Stimulated activated CD4-positive, alpha-beta T cell treated with anti-CD3 and anti-CD28 coated beads, Interleukin-12 subunit alpha, Interleukin-12 subunit beta, amount 100 ng/mL, for 48 hours (primary cell): ENCODE data around the gene TULP4.
"Not testable (repeated sequence)": the region's sequence is repeated elsewhere in the genome, so short reads cannot be mapped to it uniquely, and the experiment has no call there.

ENCODE experiments used
- DNase-seq, 3 donors: peaks; one replicate each; pipeline ENCODE4 v3.0.0-alpha.2; 2020; ENCODE audit warnings: low read depth in 2 of 3, low spot score in 1 of 3

The TULP4 gene

DNA sequence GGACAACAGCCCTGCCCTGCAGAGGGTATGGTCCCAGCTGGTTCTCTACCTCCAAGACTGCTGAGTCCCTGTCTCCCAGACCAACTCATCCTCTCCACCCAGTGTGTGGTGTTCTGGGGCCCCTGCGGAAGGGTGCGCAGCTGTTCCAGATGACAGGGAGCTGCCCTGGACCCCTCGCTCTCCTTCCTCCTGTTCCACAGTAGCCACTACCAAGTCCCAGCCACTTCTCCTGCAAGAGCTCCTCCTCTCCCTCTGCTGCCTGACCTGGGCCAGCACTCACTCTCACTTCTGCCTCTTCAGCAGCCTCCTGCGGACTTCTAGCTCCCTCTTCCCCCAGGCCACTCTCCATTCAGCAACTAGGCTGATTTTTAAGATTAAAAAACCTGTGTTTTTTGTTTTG, 207.5 kb downstream of the TULP4 start:
- no peak for DNase-seq

DNA sequence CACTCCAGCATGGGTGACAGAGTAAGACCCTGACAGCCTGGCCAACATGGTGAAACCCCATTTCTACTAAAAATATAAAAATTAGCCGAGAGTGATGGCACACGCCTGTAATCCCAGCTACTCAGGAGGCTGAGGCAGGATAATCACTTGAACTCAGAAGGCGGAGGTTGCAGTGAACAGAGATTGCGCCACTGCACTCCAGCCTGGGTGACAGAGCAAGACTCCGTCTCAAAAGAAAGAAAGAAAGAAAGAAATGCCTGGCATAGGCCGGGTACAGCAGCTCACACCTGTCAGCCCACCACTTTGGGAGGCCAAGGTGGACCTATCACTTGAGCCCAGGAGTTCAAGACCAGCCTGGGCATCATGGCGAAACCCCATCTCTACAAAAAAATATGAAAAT, 208.7 kb downstream of the TULP4 start:
- DNase-seq: not testable (repeated sequence)

DNA sequence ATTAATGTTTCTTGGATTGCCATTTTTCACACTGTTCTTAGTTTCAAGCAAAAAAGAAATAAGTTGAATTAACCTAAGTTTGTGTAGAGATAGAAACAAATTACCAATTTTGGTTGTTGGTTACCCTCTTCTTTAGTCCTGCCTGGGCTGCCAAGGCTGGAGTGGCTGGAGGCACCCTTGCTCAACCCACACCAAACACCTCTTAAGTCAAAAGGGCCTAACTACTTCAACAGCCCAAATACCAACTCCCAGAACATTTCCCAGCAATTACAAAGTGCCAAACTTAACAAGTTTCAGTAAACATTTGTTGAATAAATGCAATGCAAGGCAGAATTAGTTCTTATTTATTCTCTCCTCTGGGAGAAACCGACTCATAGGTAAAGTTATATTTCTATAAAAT, 209.5 kb downstream of the TULP4 start:
- DNase-seq: no peak

DNA sequence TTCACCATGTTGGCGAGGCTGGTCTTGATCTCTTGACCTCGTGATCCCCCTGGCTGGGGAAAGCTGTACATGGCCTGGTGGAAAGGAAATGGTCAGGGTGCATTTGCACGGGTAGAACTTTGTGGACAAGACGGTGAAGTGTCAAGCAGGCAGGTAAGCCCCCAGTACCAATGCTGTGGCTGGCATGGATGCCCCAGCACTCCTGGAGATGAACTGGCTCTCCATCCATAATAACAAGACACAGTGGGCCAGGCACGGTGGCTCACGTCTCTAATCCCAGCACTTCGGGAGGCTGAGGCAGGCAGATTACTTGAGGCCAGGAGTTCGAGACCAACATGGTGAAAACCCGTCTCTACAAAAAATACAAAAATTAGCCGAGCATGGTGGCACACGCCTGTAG, 210.4 kb downstream of the TULP4 start:
- no peak for DNase-seq

DNA sequence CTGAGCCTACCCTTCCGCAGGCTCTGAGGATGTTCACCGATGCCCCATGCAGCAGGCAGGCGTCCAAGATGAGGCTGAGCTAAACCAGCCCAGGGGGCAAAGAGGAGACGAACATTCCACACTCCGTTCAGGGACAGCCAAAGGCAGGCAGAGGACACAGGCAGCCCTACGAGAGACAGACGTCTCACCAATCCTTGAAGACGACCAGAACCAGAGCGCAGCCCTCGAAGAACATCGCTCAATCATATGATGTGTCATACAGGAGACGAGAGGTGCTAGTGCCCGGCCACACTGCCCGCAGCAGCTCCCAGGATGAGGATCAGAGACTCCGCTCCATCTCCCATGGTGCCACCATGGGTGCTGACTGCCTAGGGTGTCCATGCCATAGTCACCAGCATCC, 212.0 kb downstream of the TULP4 start:
- DNase-seq: no peak

DNA sequence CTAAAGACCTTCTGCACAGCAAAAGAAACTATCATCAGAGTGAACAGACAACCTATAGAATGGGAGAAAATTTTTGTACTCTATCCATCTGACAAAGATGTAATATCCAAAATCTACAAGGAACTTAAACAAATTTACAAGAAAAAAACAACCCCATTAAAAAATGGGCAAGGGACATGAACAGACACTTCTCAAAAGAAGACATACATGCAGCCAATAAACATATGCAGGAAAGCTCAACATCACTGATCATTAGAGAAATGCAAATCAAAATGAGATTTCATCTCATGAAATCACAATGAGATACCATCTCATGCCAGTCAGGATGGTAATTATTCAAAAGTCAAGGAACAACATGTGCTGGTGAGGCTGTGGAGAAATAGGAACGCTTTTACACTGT, 215.6 kb downstream of the TULP4 start:
- not testable (repeated sequence) for DNase-seq

DNA sequence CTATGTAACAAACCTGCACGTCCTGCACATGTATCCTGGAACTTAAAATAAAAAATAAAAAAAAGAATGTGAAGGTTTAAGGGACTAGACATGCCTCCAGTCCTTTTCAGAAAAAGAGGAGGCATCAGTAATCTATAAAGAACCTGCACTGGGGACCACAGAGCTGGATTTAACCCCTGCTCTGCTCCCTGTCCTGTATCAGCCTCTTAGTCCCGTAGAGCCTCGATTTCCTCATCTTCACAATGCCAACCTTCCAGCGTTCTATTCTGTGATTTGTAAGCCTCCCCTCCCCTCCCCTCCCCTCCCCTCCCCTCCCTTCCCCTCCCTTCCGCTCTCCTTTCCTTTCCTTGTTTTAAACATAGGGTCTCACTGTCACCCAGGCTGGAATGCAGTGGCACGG, 216.6 kb downstream of the TULP4 start:
- no peak for DNase-seq

DNA sequence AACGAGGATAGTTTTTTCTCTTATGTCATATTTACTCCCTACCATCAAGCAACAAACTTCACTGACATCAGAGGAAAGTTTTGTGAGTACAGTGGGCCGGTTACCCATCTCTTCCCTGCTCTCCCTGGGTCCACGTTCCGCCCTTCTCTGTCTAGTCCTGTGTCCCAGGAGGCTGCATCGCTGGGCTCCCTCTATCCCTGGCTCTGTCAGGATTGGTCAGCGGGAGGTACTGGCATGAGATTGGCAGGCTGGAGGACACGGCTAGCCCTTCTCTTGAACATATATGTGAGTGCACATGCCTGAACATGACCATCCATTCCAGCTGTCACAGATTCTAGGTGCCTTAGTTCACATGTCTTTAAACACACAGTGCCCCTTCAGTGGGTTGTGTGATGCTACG, 217.4 kb downstream of the TULP4 start:
- DNase-seq: no peak

DNA sequence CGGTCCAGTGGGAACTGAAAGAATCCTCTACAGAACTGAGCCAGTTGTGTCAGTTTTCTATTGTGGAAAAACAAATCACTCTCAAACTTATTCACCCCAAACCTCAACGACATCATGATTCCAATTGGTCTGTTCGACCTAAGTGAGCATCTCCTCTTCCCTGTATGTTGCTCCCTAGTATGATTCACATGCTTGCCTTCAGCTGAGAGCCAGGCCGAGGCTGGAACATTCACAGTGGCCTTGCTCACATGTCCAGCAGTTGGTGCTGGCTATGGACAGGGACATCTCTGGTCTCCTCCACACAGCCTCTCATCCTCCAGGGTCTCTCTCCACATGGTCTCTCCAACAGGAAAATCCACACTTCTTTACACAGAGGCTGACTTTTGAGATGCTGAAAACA, 219.3 kb downstream of the TULP4 start:
- no peak for DNase-seq

DNA sequence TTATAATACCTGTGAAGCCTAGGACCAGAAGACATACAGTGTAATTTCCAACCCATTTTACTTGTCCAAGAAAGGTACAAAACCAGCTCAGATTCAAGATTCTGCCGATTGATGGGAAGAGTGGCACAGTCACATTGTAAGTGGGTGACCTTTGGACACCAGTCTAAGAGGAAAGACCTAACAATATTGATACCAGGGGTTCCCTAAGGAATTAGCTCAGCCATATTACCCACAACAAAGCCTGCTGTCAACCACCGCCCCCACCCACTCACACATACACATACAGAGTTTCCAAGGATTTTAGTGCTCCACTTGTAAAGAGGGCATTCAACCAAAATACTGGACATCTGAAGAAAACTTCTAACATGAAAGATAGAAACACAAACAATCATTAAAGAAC, 219.7 kb downstream of the TULP4 start:
- DNase-seq: no peak

DNA sequence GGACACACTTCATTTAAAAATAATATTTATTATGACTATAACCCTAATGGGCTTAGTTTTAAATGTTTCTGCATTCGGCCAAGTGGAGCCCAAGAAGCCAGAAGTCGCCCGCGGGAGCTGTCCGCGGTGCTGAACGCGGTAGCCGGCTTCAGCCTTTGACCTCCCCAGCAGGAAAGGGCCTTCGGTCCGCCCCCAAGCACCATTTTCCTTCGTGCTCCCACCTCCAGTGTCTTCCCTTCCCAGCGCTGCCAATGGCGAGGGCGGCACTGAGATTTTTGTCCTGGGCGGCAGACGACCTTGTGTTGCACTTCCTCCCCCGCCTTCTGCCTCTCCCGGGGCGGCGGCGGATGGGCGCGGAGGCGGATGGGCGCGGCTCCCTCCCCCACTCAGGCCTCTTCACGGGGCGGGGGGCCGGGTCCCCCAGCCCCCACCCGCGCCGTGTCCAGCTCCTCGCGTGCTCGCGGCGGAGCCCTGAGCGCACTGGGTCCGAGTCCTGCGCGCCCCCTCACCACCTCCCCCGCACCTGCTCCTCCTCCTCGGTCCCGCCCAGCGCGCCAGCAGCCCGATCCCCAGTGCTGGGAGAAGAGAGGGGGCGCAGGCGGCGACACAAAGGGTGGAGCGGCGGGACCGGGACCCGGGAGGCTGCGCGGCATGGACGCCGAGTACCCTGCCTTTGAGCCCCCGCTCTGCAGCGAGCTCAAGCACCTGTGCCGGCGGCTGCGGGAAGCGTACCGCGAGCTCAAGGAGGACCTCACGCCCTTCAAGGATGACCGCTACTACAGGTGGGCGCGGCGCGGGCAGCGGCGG, 224.0 kb downstream of the TULP4 start:
- DNase-seq: peak; percentile 37 to 60 (median 55)

DNA sequence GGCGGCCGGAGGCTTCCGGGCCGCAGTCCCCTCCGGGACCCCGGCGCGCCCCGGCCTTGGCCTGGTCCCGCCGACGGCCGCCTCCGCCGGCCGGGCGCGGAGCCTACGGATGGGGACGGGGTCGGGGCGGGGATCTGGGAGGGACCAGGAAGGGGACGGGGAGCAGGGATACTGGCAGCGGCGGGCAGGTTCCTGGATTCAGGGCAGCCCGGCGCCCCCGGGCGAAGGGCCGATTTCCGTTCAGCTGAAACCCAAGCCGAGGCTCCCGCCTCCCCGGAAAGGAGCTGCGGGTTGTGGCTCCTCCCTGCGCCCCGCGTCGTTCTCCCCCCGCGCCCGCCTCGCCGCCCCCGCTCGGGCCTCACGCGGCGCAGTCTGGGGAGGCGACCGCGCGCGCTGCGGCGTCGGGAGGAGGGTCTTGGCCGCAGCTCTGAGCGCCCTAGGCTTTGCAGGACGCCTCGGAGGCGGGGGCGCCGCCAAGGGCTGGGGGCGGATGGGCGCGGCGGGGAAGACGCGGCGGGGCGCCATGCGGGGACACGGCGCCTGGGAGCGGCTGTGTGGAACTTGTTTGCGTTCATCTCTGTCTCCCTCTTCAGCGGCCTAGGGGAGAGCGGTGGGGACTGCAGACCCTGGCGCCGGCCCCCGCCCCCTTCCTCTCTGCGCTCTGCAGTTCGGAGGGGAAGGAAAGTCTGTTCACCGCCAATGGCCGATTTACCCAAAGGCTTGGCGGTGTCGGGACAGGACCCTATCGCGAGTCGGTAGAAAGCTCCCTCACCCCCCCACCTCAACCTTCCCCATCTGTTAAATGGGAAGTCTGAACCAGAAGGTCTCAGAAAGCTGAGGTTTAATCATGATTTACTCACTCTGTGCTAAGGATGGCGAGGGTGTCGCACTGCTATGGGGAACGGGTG, 224.9 kb downstream of the TULP4 start:
- no peak for DNase-seq

DNA sequence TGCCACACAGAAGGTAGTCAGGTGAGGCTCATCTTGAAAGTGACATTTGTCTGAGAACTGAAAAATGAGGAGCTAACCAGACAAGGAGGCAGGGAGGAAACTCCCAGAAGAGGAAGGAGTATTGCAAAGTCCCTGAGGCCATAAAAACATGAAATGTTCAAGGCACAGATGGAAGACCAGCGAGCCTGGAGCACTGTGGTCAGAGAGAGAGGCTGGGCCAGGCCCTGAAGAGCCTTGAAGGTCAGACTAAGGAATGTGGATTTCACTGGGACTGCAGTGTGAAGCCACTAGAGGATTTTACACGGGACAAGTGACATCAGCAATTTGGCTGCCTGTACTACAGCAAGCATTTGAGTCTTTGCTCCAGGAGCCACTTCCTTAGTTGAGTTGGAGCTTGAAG, 226.5 kb downstream of the TULP4 start:
- DNase-seq: no peak

DNA sequence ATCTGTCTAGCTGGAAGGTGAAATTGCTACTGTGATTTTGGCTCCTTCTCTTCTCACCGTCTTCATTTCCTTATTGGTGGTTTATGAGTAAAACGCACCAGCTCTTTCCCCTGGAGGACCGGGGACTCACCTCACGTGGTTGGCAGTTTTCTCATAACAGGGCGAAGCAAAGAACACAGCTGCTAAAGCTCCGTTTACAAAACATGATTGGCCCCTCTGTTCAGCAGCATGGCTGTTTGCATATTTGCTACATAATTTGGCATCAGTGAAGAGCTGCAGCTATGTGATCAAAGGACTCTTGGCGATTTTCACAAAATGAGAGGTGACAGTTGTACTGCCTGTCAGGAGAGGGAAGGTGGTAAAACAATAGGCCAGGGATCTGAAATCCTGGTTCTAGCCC, 227.1 kb downstream of the TULP4 start:
- DNase-seq: no peak

DNA sequence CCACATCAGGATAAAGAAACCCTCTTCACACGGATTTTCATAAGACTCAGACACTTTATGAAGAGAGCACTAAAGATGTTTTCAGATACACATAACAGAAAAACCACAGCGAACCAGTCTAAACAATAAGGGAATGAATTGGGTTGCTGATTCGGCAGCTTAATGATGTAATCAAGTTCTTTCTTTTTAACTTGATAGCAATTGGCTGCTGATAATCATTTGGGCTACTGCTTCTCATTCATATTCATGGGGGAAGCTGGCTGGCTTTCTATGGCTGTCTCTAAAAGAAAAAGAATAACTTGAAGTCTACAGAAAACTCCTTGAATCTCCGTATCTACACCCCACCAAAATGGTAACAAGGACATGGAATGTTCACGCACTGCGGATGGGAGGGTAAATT, 227.6 kb downstream of the TULP4 start:
- no peak for DNase-seq

DNA sequence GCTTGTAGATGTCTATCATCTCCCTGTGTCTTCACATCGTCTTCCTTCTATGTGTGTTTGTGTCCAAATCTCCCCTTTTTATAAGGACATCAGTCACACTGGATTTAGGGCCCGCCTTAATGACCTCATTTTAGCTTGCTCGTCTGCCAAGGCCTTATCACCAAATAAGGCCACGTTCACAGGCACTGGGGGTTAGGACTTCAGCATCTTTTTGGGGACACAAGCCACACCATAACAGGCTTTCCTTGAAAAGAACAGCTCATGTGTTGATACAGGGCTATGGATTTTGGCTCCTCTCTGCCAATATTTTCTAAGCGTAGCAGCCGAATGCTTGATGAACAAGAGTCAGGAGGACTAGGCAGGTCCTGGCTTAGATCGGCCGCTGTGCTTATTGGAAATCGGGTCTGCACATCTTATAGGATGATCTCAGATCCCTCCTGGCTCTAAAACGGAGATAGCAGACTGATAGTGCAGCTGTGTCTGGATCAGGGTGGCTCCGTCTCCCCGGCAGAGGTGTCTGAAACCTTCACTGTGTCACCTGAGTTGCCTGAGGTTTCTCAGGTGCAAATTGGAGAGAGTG, 231.4 kb downstream of the TULP4 start:
- no peak for DNase-seq

DNA sequence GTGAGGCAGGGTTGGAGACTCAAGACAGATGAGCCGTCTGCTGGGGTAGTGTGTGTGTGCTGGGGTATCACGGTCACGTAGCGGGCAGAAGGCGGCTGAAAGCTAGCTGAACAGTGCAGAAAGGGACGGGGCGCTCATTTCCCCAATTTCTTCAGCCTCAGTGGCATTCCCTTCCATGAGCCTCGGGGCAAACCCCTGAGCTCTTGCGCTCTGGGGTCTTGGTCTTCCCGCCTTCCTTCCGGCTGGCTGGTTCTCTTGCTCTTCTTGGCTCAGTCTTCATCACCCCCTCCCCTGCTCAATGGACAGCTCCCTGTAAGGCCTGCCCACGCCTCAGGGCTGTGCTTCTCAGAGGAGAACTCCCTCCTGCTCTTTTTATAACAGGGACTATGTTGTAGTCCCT, 232.2 kb downstream of the TULP4 start:
- no peak for DNase-seq

DNA sequence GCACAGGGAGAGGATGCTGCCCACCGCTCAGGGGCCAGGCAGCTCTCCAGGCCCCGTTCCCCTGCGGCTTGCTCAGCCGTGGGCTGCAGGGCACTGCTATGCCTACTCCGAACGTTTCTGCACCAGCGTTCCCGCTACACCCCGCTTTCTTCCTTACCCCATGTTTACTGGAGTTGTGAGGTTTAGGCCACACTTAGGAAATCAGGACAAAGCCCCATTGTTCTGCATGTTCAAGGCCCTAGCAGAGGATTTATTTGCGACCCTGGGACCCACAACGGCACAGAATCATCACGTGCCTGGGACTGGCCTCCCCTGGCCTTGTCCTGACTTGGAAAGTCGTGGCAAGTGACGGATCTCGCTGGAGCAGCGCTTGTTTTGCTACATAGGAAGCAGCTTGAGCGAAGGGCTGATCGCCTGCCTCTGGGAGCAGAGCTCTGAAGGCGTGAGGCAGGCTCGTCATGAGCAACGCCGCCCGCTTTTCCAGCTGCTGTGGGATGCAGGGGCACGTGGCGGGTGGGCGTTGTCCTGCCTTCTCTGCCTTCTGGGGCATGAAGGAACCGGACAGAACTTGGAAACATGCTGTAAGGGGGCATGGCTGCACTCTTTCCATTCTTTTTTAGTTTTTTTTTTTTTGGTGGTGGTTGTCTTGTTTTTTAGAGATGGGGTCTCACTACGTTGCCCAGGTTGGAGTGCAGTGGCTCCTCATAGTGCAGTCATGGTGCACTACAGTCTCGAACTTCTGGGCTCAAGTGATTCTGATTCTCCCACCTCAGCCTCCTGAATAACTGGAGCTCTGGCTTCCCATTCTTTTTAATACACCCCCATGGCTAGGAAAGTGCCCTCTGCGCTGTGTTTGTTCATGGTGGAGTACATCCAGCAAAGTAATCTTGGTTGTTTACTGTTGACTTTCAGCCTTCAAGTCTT, 233.0 kb downstream of the TULP4 start:
- DNase-seq: no peak

DNA sequence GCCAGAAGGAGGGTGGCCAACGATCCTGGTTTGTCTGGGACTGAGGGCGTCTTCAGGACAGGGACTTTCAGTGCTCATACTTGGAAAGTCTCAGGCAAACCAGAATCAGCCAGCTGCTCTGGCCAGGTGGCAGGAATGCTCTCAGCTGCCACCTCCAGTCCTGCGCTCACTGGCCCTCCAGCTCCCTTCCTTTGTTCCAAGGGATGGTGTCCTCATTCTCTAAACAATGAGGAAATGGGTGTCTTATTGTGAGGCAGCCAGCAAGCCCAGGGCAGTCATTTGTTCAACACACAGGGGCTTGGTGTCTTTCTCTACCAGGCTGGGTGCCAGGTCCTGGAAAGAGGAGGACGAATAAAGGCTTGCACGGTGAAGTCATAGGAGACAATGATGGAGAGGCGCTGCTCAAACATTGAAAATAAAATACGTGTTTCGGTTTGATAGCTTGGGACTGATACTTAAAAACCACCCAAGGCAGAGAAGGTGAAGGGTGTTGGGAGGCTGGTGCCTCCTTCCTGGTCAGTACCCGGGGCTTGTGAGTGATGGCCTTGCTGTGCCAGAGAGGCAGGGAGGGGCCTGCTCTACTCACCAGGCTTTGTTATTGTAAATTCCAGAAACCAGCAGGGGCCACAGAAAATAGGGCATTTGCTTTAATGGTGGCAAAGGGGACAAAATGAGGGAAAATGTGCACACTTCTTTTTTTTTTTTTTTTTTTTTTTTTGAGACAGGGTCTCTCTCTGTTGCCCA, 236.3 kb downstream of the TULP4 start:
- no peak for DNase-seq

DNA sequence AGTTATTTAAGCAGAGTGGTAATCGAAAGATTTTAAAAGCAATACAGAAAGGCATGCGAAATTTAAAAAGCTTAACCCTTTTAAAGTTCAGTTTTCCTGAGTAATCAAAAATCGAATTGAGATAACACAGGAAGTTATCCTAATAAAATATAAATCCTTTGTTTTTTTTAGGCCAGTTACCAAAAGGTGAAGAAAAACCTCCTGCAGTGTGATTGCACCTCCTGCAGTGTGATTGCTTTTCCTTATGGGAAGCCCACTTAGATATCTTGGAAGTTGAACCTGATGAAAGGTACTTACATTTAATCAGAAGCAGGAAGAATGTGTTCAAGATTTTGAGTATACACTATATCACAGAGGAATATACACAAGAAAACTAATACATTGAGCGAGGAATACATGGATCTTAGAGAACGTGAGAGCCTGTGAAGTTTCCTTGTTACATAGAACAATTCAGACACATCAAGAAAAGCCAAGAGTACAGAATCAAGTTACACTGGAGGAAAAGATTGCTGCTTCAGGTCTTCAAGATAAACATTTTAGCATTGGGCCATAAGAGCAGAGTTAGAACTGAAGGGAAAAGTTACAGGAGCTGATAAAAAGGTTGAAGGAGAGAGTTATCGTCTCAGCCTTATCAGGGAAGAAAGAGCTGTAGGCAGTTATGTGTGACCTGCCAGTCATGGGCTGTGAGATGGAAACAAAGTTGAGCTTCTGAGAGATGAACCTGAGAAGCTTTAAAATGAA, 240.0 kb downstream of the TULP4 start:
- DNase-seq: no peak
